IMR-90 (cell line): Measurements from ENCODE around the gene CDCA4. TPM values are rescaled to one million over a fixed set of nuclear protein-coding genes. Genes with fewer than 3 reads are reported as not detected.

ENCODE experiments used
- ATAC-seq: fragments of 200-7000 bp; cut with Tn5 transposase; 2 replicates; pipeline ENCODE4 v1.9.1; 2020; ENCODE audit warnings: low read depth, mild to moderate bottlenecking, moderate library complexity
- BruUV-seq: library from RNA; stranded (reverse); fragments of 400-500 nt; replicated peaks from 2 replicates; lab custom pipeline; 2021; lab: Mats Ljungman, UMichigan
- CTCF ChIA-PET: fragments of 300-600 bp; formaldehyde crosslinking; extraction: SDS; loops from one replicate; lab custom pipeline; 2021; ENCODE audit warnings: antibody characterized with exemption; lab: Yijun Ruan, JAX
- POLR2A ChIA-PET: fragments of 300-600 bp; sonication (Branson Sonifier 250); formaldehyde crosslinking; loops from one replicate; lab custom pipeline; 2022; ENCODE audit warnings: antibody characterized with exemption; ENCODE audit not compliant: unreplicated experiment; lab: Charles Lee
- DNase-seq: peaks from one replicate; pipeline ENCODE4 v3.0.0; 2013
- H2AFZ ChIP-seq: replicated peaks from 2 replicates; pipeline ENCODE3; 2013; ENCODE audit warnings: low read length, mild to moderate bottlenecking; ENCODE audit not compliant: poor library complexity
- H2AK5ac ChIP-seq: 2 replicates; pipeline ENCODE4 v1.6.1; 2013; ENCODE audit warnings: low read depth, low read length, inconsistent platforms
- H2AK9ac ChIP-seq: replicated peaks from 2 replicates; pipeline ENCODE3; 2013; ENCODE audit warnings: mild to moderate bottlenecking, low read depth, low read length, moderate library complexity; ENCODE audit not compliant: poor library complexity
- H2BK120ac ChIP-seq: 2 replicates; pipeline ENCODE4 v1.6.1; 2013; ENCODE audit warnings: low read depth, low read length, inconsistent platforms
- H2BK15ac ChIP-seq: 3 replicates; pipeline ENCODE4 v1.6.1; 2013; ENCODE audit warnings: low read depth, low read length, inconsistent platforms
- H2BK20ac ChIP-seq: 2 replicates; pipeline ENCODE4 v1.6.1; 2013; ENCODE audit warnings: low read depth, mild to moderate bottlenecking, inconsistent platforms, low read length, moderate library complexity
- H2BK5ac ChIP-seq: 2 replicates; pipeline ENCODE4 v1.6.1; 2013; ENCODE audit warnings: mild to moderate bottlenecking, low read depth, low read length, inconsistent platforms; ENCODE audit not compliant: poor library complexity, severe bottlenecking
- H3K14ac ChIP-seq: replicated peaks from 2 replicates; pipeline ENCODE4 v1.6.1; 2013; ENCODE audit warnings: low read depth, low read length, inconsistent platforms
- H3K18ac ChIP-seq: 2 replicates; pipeline ENCODE4 v1.6.1; 2013; ENCODE audit warnings: low read depth, low read length, control low read depth
- H3K23ac ChIP-seq: 2 replicates; pipeline ENCODE4 v1.6.1; 2013; ENCODE audit warnings: low read depth, low read length, inconsistent platforms
- H3K27ac ChIP-seq: 2 replicates; pipeline ENCODE4 v1.5.1; 2013; ENCODE audit warnings: mild to moderate bottlenecking, control low read depth, low read length; ENCODE audit not compliant: insufficient read depth
- H3K27me3 ChIP-seq: 2 replicates; pipeline ENCODE4 v1.6.1; 2013; ENCODE audit warnings: low read length; ENCODE audit not compliant: control insufficient read depth, insufficient read depth
- H3K36me3 ChIP-seq: 2 replicates; pipeline ENCODE4 v1.6.1; 2013; ENCODE audit warnings: low read length, mixed read lengths; ENCODE audit not compliant: control insufficient read depth, insufficient read depth
- H3K4ac ChIP-seq: 2 replicates; pipeline ENCODE4 v1.6.1; 2013; ENCODE audit warnings: low read depth, low read length, inconsistent platforms
- H3K4me1 ChIP-seq: 2 replicates; pipeline ENCODE4 v1.6.1; 2013; ENCODE audit warnings: low read length, mixed read lengths; ENCODE audit not compliant: control insufficient read depth, insufficient read depth
- H3K4me2 ChIP-seq: 2 replicates; pipeline ENCODE4 v1.6.1; 2013; ENCODE audit warnings: low read depth, mild to moderate bottlenecking, control low read depth, low read length, moderate library complexity
- H3K4me3 ChIP-seq: 2 replicates; pipeline ENCODE4 v1.5.1; 2013; ENCODE audit warnings: low read depth, mild to moderate bottlenecking, control low read depth, low read length, moderate library complexity; ENCODE audit not compliant: insufficient read depth
- H3K56ac ChIP-seq: 2 replicates; pipeline ENCODE4 v1.6.1; 2013; ENCODE audit warnings: low read length, inconsistent platforms; ENCODE audit not compliant: insufficient read depth; ENCODE audit errors: extremely low read depth
- H3K79me1 ChIP-seq, 2 experiments: 2 replicates each; pipeline ENCODE4 v1.6.1; 2013; ENCODE audit warnings: low read length in 2 of 2, inconsistent platforms in 1 of 2, low read depth in 1 of 2
- H3K9ac ChIP-seq: 2 replicates; pipeline ENCODE4 v1.6.1; 2013; ENCODE audit warnings: low read depth, low read length, control low read depth
- H3K9me1 ChIP-seq: 2 replicates; pipeline ENCODE4 v1.6.1; 2013; ENCODE audit warnings: low read length, inconsistent platforms; ENCODE audit not compliant: insufficient read depth
- H3K9me3 ChIP-seq: 2 replicates; pipeline ENCODE4 v1.6.1; 2013; ENCODE audit warnings: low read length; ENCODE audit not compliant: control insufficient read depth, insufficient read depth
- H4K20me1 ChIP-seq: 2 replicates; pipeline ENCODE4 v1.6.1; 2013; ENCODE audit warnings: low read length, inconsistent platforms; ENCODE audit not compliant: insufficient read depth
- H4K5ac ChIP-seq: 2 replicates; pipeline ENCODE4 v1.6.1; 2013; ENCODE audit warnings: mild to moderate bottlenecking, low read depth, low read length, control low read depth
- H4K8ac ChIP-seq, 2 experiments: 2 replicates each; pipeline ENCODE4 v1.6.1; 2013; ENCODE audit warnings: low read depth in 2 of 2, low read length in 2 of 2, control low read depth in 1 of 2, inconsistent platforms in 1 of 2
- H4K91ac ChIP-seq: 2 replicates; pipeline ENCODE4 v1.6.1; 2013; ENCODE audit warnings: low read depth, low read length, inconsistent platforms; ENCODE audit not compliant: insufficient read depth
- BHLHE40 ChIP-seq: fragments of 150-350 bp; IDR thresholded peaks from 2 replicates; pipeline ENCODE4 v1.6.1; 2016; ENCODE audit warnings: mild to moderate bottlenecking, low read depth, low read length
- CEBPB ChIP-seq: IDR thresholded peaks from 2 replicates; pipeline ENCODE4 v1.6.1; 2012; ENCODE audit warnings: low read depth, low read length, improper control_type of control experiment
- CHD1 ChIP-seq: IDR thresholded peaks from 2 replicates; pipeline ENCODE4 v1.6.1; 2012; ENCODE audit warnings: low read depth, low read length, improper control_type of control experiment
- FOS ChIP-seq: fragments of 150-350 bp; IDR thresholded peaks from 2 replicates; pipeline ENCODE4 v1.6.1; 2016; ENCODE audit warnings: low read depth, low read length
- MAFK ChIP-seq: IDR thresholded peaks from 2 replicates; pipeline ENCODE4 v1.6.1; 2012; ENCODE audit warnings: low read depth, low read length, improper control_type of control experiment
- MAZ ChIP-seq: IDR thresholded peaks from 2 replicates; pipeline ENCODE4 v1.6.1; 2012; ENCODE audit warnings: low read depth, mild to moderate bottlenecking, low read length, improper control_type of control experiment, moderate library complexity, borderline replicate concordance
- MXI1 ChIP-seq: IDR thresholded peaks from 2 replicates; pipeline ENCODE4 v1.6.1; 2012; ENCODE audit warnings: low read depth, mild to moderate bottlenecking, low read length, moderate library complexity, borderline replicate concordance
- NFE2L2 ChIP-seq: fragments of 150-350 bp; IDR thresholded peaks from 2 replicates; pipeline ENCODE4 v1.6.1; 2016; ENCODE audit warnings: low read depth, mild to moderate bottlenecking, low read length
- POLR2A ChIP-seq: IDR thresholded peaks from 2 replicates; pipeline ENCODE4 v1.6.1; 2012; ENCODE audit warnings: mild to moderate bottlenecking, low read depth, low read length
- RAD21 ChIP-seq: IDR thresholded peaks from 2 replicates; pipeline ENCODE4 v1.6.1; 2012; ENCODE audit warnings: low read length, improper control_type of control experiment
- RCOR1 ChIP-seq: IDR thresholded peaks from 2 replicates; pipeline ENCODE4 v1.6.1; 2012; ENCODE audit warnings: mild to moderate bottlenecking, low read length, improper control_type of control experiment; ENCODE audit not compliant: insufficient replicate concordance
- RFX5 ChIP-seq: IDR thresholded peaks from 2 replicates; pipeline ENCODE4 v1.8.0; 2012; ENCODE audit warnings: low read depth, mild to moderate bottlenecking, low read length, moderate library complexity
- SMC3 ChIP-seq: fragments of 150-350 bp; IDR thresholded peaks from 2 replicates; pipeline ENCODE4 v1.6.1; 2016; ENCODE audit warnings: low read depth, mild to moderate bottlenecking, antibody characterized with exemption, low read length, moderate library complexity
- USF2 ChIP-seq: fragments of 150-350 bp; IDR thresholded peaks from 2 replicates; pipeline ENCODE4 v1.6.1; 2017; ENCODE audit warnings: mild to moderate bottlenecking, antibody characterized with exemption, low read length, low read depth
- WGBS, 2 experiments: methylation state at CpG; one replicate each; pipeline versions ENCODE4 v1.1.5 to v1.1.7; 2013; ENCODE audit warnings: missing lambda C conversion rate in 2 of 2; ENCODE audit not compliant: insufficient read length in 1 of 2; ENCODE audit errors: extremely low coverage in 2 of 2; 5-methylcytosine and 5-hydroxymethylcytosine counted together
- dilution Hi-C: fragments of 300-500 bp; cut with HindIII; formaldehyde crosslinking; loops from one replicate; pipeline ENCODE4 v1.14.3; 2018; ENCODE audit warnings: low sequenced_read_pairs; ENCODE audit not compliant: unreplicated experiment
- in situ Hi-C: fragments of 300-500 bp; cut with MboI; formaldehyde crosslinking; loops from 3 replicates; pipeline ENCODE4 v1.14.3; 2019; ENCODE audit warnings: low sequenced_read_pairs, inconsistent platforms, mixed read lengths
- intact Hi-C: fragments of 100-400 bp; cut with micrococcal nuclease; formaldehyde crosslinking; loops from 2 replicates; pipeline ENCODE4 v1.10.0; 2022
- polyA plus RNA-seq, 3 experiments: library from polyadenylated mRNA; depleted of rRNA; stranded (reverse); fragments of >200 nt; gene quantifications; 2 replicates each; pipeline ENCODE4 v1.2.3, GENCODE V29; 2012; ENCODE audit warnings: low replicate concordance in 1 of 3
- total RNA-seq: library from RNA; depleted of rRNA; stranded (reverse); fragments of >200 nt; gene quantifications from 2 replicates; pipeline ENCODE4 v1.2.3, GENCODE V29; 2012
- TF ChIP-seq, protein P1 (sequence below): conservative IDR thresholded peaks from 2 replicates; pipeline ENCODE4 v1.5.1; 2012; ENCODE audit warnings: mild to moderate bottlenecking, low read depth, low read length, improper control_type of control experiment
- TF ChIP-seq, protein P2 (sequence below): fragments of 150-350 bp; IDR thresholded peaks from 2 replicates; pipeline ENCODE4 v1.6.1; 2016; ENCODE audit warnings: low read depth, mild to moderate bottlenecking, low read length, moderate library complexity, borderline replicate concordance

The CDCA4 gene
- total and polyA plus RNA-seq, 2 of the 4 experiments (the other 2 are of a cell fraction), result 17.7 to 18.6 TPM

DNA sequence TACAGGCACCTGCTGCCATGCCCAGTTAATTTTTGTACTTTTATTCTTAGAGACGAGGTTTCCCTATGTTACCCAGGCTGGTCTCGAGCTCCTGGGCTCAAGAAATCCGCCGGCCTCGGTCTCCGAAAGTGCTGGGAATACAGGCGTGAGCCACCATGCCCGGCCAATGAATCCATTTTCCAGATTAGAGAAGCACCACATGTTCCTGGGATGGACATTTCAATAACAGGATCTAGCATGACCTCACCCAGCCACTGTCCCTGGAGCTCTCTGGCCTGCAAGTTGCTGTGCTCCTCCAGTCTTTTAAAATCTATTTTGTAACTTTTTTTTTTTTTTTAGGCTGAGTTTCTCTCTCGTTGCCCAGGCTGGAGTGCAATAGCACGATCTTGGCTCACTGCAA, 42.2 kb upstream of the CDCA4 start:
- dilution Hi-C loops (no loop called here), in situ Hi-C loops (no loop called here), intact Hi-C loops (no loop called here)
- Histone ChIP-seq H3K4me3 (no peak overlapping the region), H3K4me2 (no peak overlapping the region), H3K79me1 (no peaks in the 10 kb centered on the region), H4K8ac (no peak overlapping the region), H3K9me3 (no peaks in the 10 kb centered on the region), H2AFZ (no peak overlapping the region), H3K14ac (no peak overlapping the region), H3K27me3 (no peaks in the 10 kb centered on the region; the same call in 1 of the 2 replicates), H3K56ac (no peak overlapping the region), H2BK5ac (no peak overlapping the region), H2BK15ac (no peak overlapping the region), H2AK5ac (no peak overlapping the region), H4K91ac (no peak overlapping the region), H4K5ac (no peak overlapping the region), H2AK9ac (no peak overlapping the region), H2BK120ac (no peak overlapping the region), H3K9me1 (peaks cover 8% of the 10 kb centered on the region; the same call in 1 of the 2 replicates), H3K36me3 (no peaks in the 10 kb centered on the region), H4K20me1 (no peaks in the 10 kb centered on the region), H3K9ac (no peak overlapping the region), H3K18ac (no peak overlapping the region), H2BK20ac (no peak overlapping the region), H3K4ac (no peak overlapping the region), H3K27ac (no peak overlapping the region), H3K4me1 (peaks cover 7% of the 10 kb centered on the region), H3K23ac (no peak overlapping the region)
- ChIA-PET POLR2A (interaction anchor here (0.6 kb wide), 2 partner anchors 9 to 93 kb away, joined by 3 to 4 read pairs; no protein-coding TSS in a partner anchor), CTCF (interaction anchor here (0.9 kb wide), 1 partner anchor 17 kb away, joined by 3 read pairs; no protein-coding TSS in a partner anchor)
- ATAC-seq (no peak), DNase-seq (no peak)
- no TSS peak for BruUV-seq
- TF ChIP-seq RCOR1, result no peak
- no peak for TF ChIP-seq MXI1
- TF ChIP-seq SMC3, result no peak
- TF ChIP-seq MAZ, result no peak
- no peak for TF ChIP-seq USF2
- TF ChIP-seq, protein P1, sequence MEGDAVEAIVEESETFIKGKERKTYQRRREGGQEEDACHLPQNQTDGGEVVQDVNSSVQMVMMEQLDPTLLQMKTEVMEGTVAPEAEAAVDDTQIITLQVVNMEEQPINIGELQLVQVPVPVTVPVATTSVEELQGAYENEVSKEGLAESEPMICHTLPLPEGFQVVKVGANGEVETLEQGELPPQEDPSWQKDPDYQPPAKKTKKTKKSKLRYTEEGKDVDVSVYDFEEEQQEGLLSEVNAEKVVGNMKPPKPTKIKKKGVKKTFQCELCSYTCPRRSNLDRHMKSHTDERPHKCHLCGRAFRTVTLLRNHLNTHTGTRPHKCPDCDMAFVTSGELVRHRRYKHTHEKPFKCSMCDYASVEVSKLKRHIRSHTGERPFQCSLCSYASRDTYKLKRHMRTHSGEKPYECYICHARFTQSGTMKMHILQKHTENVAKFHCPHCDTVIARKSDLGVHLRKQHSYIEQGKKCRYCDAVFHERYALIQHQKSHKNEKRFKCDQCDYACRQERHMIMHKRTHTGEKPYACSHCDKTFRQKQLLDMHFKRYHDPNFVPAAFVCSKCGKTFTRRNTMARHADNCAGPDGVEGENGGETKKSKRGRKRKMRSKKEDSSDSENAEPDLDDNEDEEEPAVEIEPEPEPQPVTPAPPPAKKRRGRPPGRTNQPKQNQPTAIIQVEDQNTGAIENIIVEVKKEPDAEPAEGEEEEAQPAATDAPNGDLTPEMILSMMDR, result no peak
- no peak for TF ChIP-seq FOS
- TF ChIP-seq CHD1, result no peak
- no peak for TF ChIP-seq CEBPB
- TF ChIP-seq MAFK, result no peak
- TF ChIP-seq BHLHE40, result no peak
- TF ChIP-seq RAD21, result no peak
- no peak for TF ChIP-seq POLR2A
- TF ChIP-seq, protein P2, sequence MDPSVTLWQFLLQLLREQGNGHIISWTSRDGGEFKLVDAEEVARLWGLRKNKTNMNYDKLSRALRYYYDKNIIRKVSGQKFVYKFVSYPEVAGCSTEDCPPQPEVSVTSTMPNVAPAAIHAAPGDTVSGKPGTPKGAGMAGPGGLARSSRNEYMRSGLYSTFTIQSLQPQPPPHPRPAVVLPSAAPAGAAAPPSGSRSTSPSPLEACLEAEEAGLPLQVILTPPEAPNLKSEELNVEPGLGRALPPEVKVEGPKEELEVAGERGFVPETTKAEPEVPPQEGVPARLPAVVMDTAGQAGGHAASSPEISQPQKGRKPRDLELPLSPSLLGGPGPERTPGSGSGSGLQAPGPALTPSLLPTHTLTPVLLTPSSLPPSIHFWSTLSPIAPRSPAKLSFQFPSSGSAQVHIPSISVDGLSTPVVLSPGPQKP, result no peak
- no peak for TF ChIP-seq RFX5
- no peak for TF ChIP-seq NFE2L2
- 84% methylated on average over 6 of the region's 10 CpGs; no CpG with 5 or more reads in 1 of the 2 experiments for WGBS, 2 experiments
